HG03060 (cell line): ENCODE measurements around the gene MRPL20.

ENCODE experiments used
- ATAC-seq: cut with Tn5 transposase; IDR thresholded peaks from one replicate; pipeline ENCODE4 v1.9.1; 2021; ENCODE audit warnings: low read depth, moderate number of reproducible peaks; ENCODE audit not compliant: unreplicated experiment

MRPL20 gene

GRCh38 chr1:1366699-1367066 is 40.4 kb downstream of the MRPL20 start:
- no peak for ATAC-seq

- no peak for ATAC-seq
Observed at GRCh38 chr1:1365875-1366698, 41.0 kb downstream of the MRPL20 start.

- no peak for ATAC-seq
Observed at GRCh38 chr1:1364266-1364665, 42.8 kb downstream of the MRPL20 start.

GRCh38 chr1:1361982-1362423 is 45.1 kb downstream of the MRPL20 start:
- ATAC-seq: no peak

- no peak for ATAC-seq
Observed at GRCh38 chr1:1361233-1361981, 45.7 kb downstream of the MRPL20 start.

- ATAC-seq: no peak
Observed at GRCh38 chr1:1360506-1361169, 46.5 kb downstream of the MRPL20 start.

- ATAC-seq: no peak
Observed at GRCh38 chr1:1359664-1360468, 47.2 kb downstream of the MRPL20 start.

- no peak for ATAC-seq
Observed at GRCh38 chr1:1359308-1359663, 47.8 kb downstream of the MRPL20 start.

- no peak for ATAC-seq
Observed at GRCh38 chr1:1358433-1359271, 48.4 kb downstream of the MRPL20 start, which contains the start of gene MXRA8. Gene MXRA8 (minus strand): TSS chr1:1358555. CDS start chr1:1358504, 51 bp downstream.

- ATAC-seq: no peak
Observed at GRCh38 chr1:1357871-1358432, 49.1 kb downstream of the MRPL20 start.

- no peak for ATAC-seq
Observed at GRCh38 chr1:1356796-1357401, 50.2 kb downstream of the MRPL20 start.

- ATAC-seq: no peak
Observed at GRCh38 chr1:1356166-1356795, 50.8 kb downstream of the MRPL20 start.

GRCh38 chr1:1355416-1355815 is 51.7 kb downstream of the MRPL20 start:
- no peak for ATAC-seq

GRCh38 chr1:1354271-1355247 is 52.5 kb downstream of the MRPL20 start:
- no peak for ATAC-seq

GRCh38 chr1:1353389-1354151 is 53.5 kb downstream of the MRPL20 start:
- ATAC-seq: no peak

- no peak for ATAC-seq
Observed at GRCh38 chr1:1352786-1353388, 54.2 kb downstream of the MRPL20 start.
